ENCODE results near the gene TP53INP2. TPM values are rescaled to one million over a fixed set of nuclear protein-coding genes. Genes with fewer than 3 reads are reported as not detected.

The TP53INP2 gene
- total and polyA plus RNA-seq, 2 of the 13 experiments (the other 11 are each of a cell fraction or from before 2014, with no cell fraction given): 5.2 to 18.8 TPM

- 44% methylated on average over 2 of the region's 2 CpGs for WGBS (ENCODE audit: low lambda C conversion rate)
- Histone ChIP-seq H3K27me3 (ENCODE audit: control insufficient read depth in 1 of 2, insufficient read depth in 2 of 2, low read length in 2 of 2) (no peaks in the 10 kb centered on the region), H3K4me3 (replicated peaks in 1 of 3; ENCODE audit: insufficient read depth in 1 of 3, low read depth in 2 of 3, low read length in 3 of 3) (no peak overlapping the region), H3K4me1 (ENCODE audit: insufficient read depth, low read length) (peaks cover 11% of the 10 kb centered on the region; the same call in 1 of the 2 replicates), H4K20me1 (ENCODE audit: insufficient read depth, low read length) (no peaks in the 10 kb centered on the region), H3K9ac (ENCODE audit: insufficient read depth, low read depth, low read length) (no peak overlapping the region), H2AFZ (ENCODE audit: low read length) (no peak overlapping the region), H3K9me3 (ENCODE audit: low read length) (no peaks in the 10 kb centered on the region), H3K79me2 (ENCODE audit: insufficient read depth, low read length) (no peaks in the 10 kb centered on the region), H3K36me3 (replicated peaks in 1 of 2; ENCODE audit: control insufficient read depth in 1 of 2, insufficient read depth in 2 of 2, low read length in 2 of 2) (peaks cover 37 to 59% of the 10 kb centered on the region in 2 experiments), H3K4me2 (ENCODE audit: low read depth, low read length) (no peak overlapping the region), H3K27ac (ENCODE audit: extremely low read length, insufficient read depth, low read length) (no peak overlapping the region)
- DNase-seq (ENCODE audit: low spot score): no peak
- FAIRE-seq: no peak
- intact Hi-C loops (cut with micrococcal nuclease; ENCODE audit: unreplicated experiment) (no loop called here), in situ Hi-C loops (cut with HindIII; ENCODE audit: extremely low pct_ligation_motif_present, low pct_unique_long_range_greater_than_20kb) (no loop called here)
- ATAC-seq: no peak
- BruUV-seq (replicated peaks): no TSS peak
- CTCF ChIA-PET (ENCODE audit: low intra/inter-chr PET ratio, low total read pairs): no interaction called here
- POLR2A ChIA-PET: no interaction called here
- TF ChIP-seq MAFF (IDR thresholded peaks at IDR 0.05; ENCODE audit: low read depth, low read length) (no peak), XRCC5 (optimal IDR thresholded peaks at IDR 0.05; ENCODE audit: low read length) (no peak), HMG20A (CRISPR knock-in tag; IDR thresholded peaks at IDR 0.05; ENCODE audit: borderline replicate concordance) (no peak), ZKSCAN8 (CRISPR knock-in tag; IDR thresholded peaks at IDR 0.05; ENCODE audit: borderline replicate concordance) (no peak), GATA4 (IDR thresholded peaks at IDR 0.05; ENCODE audit: borderline replicate concordance, low read depth) (no peak), ZNF580 (CRISPR knock-in tag; IDR thresholded peaks at IDR 0.05; ENCODE audit: borderline replicate concordance, low read depth) (no peak)
Measured at GRCh38 chr20:34750484-34750883, 46.3 kb downstream of the TP53INP2 start.

- H3K27me3 ChIP-seq (ENCODE audit: control insufficient read depth in 1 of 2, insufficient read depth in 2 of 2, low read length in 2 of 2): no peaks in the 10 kb centered on the region
- CTCF ChIA-PET (ENCODE audit: low intra/inter-chr PET ratio, low total read pairs): no interaction called here
- no peaks in the 10 kb centered on the region for H3K79me2 ChIP-seq (ENCODE audit: insufficient read depth, low read length)
- H2AFZ ChIP-seq (ENCODE audit: low read length): no peak overlapping the region
- no peaks in the 10 kb centered on the region for H4K20me1 ChIP-seq (ENCODE audit: insufficient read depth, low read length)
- ATAC-seq (no peak), DNase-seq (ENCODE audit: low spot score) (no peak), FAIRE-seq (no peak)
- in situ Hi-C loops (cut with HindIII; ENCODE audit: extremely low pct_ligation_motif_present, low pct_unique_long_range_greater_than_20kb): no loop called here
- H3K9ac ChIP-seq (ENCODE audit: insufficient read depth, low read depth, low read length): no peak overlapping the region
- H3K9me3 ChIP-seq (ENCODE audit: low read length): no peaks in the 10 kb centered on the region
- no TSS peak for BruUV-seq (replicated peaks)
- intact Hi-C loops (cut with micrococcal nuclease; ENCODE audit: unreplicated experiment): no loop called here
- peaks cover 32 to 57% of the 10 kb centered on the region in 2 experiments for H3K36me3 ChIP-seq (replicated peaks in 1 of 2; ENCODE audit: control insufficient read depth in 1 of 2, insufficient read depth in 2 of 2, low read length in 2 of 2)
- POLR2A ChIA-PET: no interaction called here
- 96% methylated on average over 3 of the region's 3 CpGs for WGBS (ENCODE audit: low lambda C conversion rate)
- no peak overlapping the region for H3K4me2 ChIP-seq (ENCODE audit: low read depth, low read length)
- H3K27ac ChIP-seq (ENCODE audit: extremely low read length, insufficient read depth, low read length): no peak overlapping the region
- H3K4me1 ChIP-seq (ENCODE audit: insufficient read depth, low read length): peaks cover 11% of the 10 kb centered on the region; the same call in 1 of the 2 replicates
- H3K4me3 ChIP-seq (replicated peaks in 1 of 3; ENCODE audit: insufficient read depth in 1 of 3, low read depth in 2 of 3, low read length in 3 of 3): no peak overlapping the region
- TF ChIP-seq STAG1 (CRISPR knock-in tag; IDR thresholded peaks at IDR 0.05): no peak
- TF ChIP-seq ZNF597 (CRISPR knock-in tag; IDR thresholded peaks at IDR 0.05): no peak
- TF ChIP-seq REXO4 (CRISPR knock-in tag; IDR thresholded peaks at IDR 0.05; ENCODE audit: borderline replicate concordance): no peak
- TF ChIP-seq ZIK1 (CRISPR knock-in tag; IDR thresholded peaks at IDR 0.05; ENCODE audit: borderline replicate concordance, low read depth): no peak
- TF ChIP-seq MAZ (IDR thresholded peaks at IDR 0.05; ENCODE audit: borderline replicate concordance, low read depth, low read length): no peak
- no peak for TF ChIP-seq MAZ (CRISPR knock-in tag; IDR thresholded peaks at IDR 0.05; ENCODE audit: low read depth)
- TF ChIP-seq DZIP1 (CRISPR knock-in tag; IDR thresholded peaks at IDR 0.05): no peak
- TF ChIP-seq GMEB2 (CRISPR knock-in tag; IDR thresholded peaks at IDR 0.05; ENCODE audit: low read depth): no peak
Measured at GRCh38 chr20:34751453-34751852, 47.3 kb downstream of the TP53INP2 start.
